ENCODE measurements around the gene PCDHA9. TPM values are rescaled to one million over a fixed set of nuclear protein-coding genes. Genes with fewer than 3 reads are reported as not detected.
"Not testable (repeated sequence)": the region's sequence is repeated elsewhere in the genome, so short reads cannot be mapped to it uniquely, and the experiment has no call there.

Gene PCDHA9
- total and polyA plus RNA-seq, 2 experiments from 2014 or later: 0.57 to 2.5 TPM

- no peaks in the 10 kb centered on the region for H4K20me1 ChIP-seq (ENCODE audit: insufficient read depth, poor library complexity, severe bottlenecking)
- H3K79me2 ChIP-seq: peaks cover under 1% of the 10 kb centered on the region
- peaks cover 5% of the 10 kb centered on the region for H3K36me3 ChIP-seq (replicated peaks; ENCODE audit: insufficient read depth, low read depth)
- H3K4me3 ChIP-seq: no peak overlapping the region
- no peak for DNase-seq (ENCODE audit: low spot score)
- H3K27me3 ChIP-seq: no peaks in the 10 kb centered on the region
- H2AFZ ChIP-seq: no peak overlapping the region
- H3K4me1 ChIP-seq (ENCODE audit: insufficient read depth): no peaks in the 10 kb centered on the region
- TF ChIP-seq EZH2phosphoT487 (IDR thresholded peaks at IDR 0.05; ENCODE audit: low read depth, severe bottlenecking, unreplicated experiment) (no peak), EZH2 (IDR thresholded peaks at IDR 0.05; ENCODE audit: borderline replicate concordance) (no peak), CTCF (IDR thresholded peaks at IDR 0.05; ENCODE audit: poor library complexity) (no peak)
- WGBS (ENCODE audit: low lambda C conversion rate, missing lambda C conversion rate): 99% methylated on average over 35 of the region's 53 CpGs
- no peaks in the 10 kb centered on the region for H3K9me2 ChIP-seq (replicated peaks; ENCODE audit: insufficient read depth)
- H3K4me2 ChIP-seq: no peak overlapping the region
- no peak overlapping the region for H3K27ac ChIP-seq
- H3K9me3 ChIP-seq (ENCODE audit: low read depth): peaks cover 18% of the 10 kb centered on the region
Measured at GRCh38 chr5:140802781-140803271, 45.4 kb upstream of the PCDHA9 start.

- Histone ChIP-seq H3K79me2 (peaks cover 19% of the 10 kb centered on the region), H3K9me2 (replicated peaks; ENCODE audit: insufficient read depth) (no peaks in the 10 kb centered on the region), H4K20me1 (ENCODE audit: insufficient read depth, poor library complexity, severe bottlenecking) (no peaks in the 10 kb centered on the region), H3K4me2 (peak within 1 kb of the TSS; percentile 80), H3K27ac (peak within 1 kb of the TSS; percentile 89), H3K9me3 (ENCODE audit: low read depth) (no peaks in the 10 kb centered on the region), H3K4me3 (peak within 1 kb of the TSS; percentile 83), H2AFZ (peak within 1 kb of the TSS; percentile 92), H3K27me3 (no peaks in the 10 kb centered on the region), H3K36me3 (replicated peaks; ENCODE audit: insufficient read depth, low read depth) (no peaks in the 10 kb centered on the region), H3K4me1 (ENCODE audit: insufficient read depth) (no peaks in the 10 kb centered on the region)
- TF ChIP-seq CTCF (IDR thresholded peaks at IDR 0.05; ENCODE audit: poor library complexity) (peak; percentile 85), EZH2 (IDR thresholded peaks at IDR 0.05; ENCODE audit: borderline replicate concordance) (no peak), EZH2phosphoT487 (IDR thresholded peaks at IDR 0.05; ENCODE audit: low read depth, severe bottlenecking, unreplicated experiment) (no peak)
- WGBS (ENCODE audit: low lambda C conversion rate, missing lambda C conversion rate): 2% methylated on average over 46 of the region's 47 CpGs
- DNase-seq (ENCODE audit: low spot score): peak; percentile 88
Measured at GRCh38 chr5:140806834-140807775, 41.1 kb upstream of the PCDHA9 start, which contains the start of gene PCDHA4. PCDHA4 (plus strand) TSS chr5:140807068.

- not testable (repeated sequence) for H3K36me3 ChIP-seq (replicated peaks; ENCODE audit: insufficient read depth, low read depth); H3K9me3 ChIP-seq (ENCODE audit: low read depth)
- WGBS (ENCODE audit: low lambda C conversion rate, missing lambda C conversion rate): 99% methylated on average over 57 of the region's 62 CpGs
Measured at GRCh38 chr5:140808241-140808888, 39.8 kb upstream of the PCDHA9 start.

GRCh38 chr5:140808889-140809291, 39.3 kb upstream of the PCDHA9 start:
- Histone ChIP-seq H3K4me3 (no peak overlapping the region), H3K36me3 (replicated peaks; ENCODE audit: insufficient read depth, low read depth) (no peaks in the 10 kb centered on the region), H3K9me2 (replicated peaks; ENCODE audit: insufficient read depth) (no peaks in the 10 kb centered on the region), H3K27ac (no peak overlapping the region), H3K79me2 (peaks cover 28% of the 10 kb centered on the region), H4K20me1 (ENCODE audit: insufficient read depth, poor library complexity, severe bottlenecking) (no peaks in the 10 kb centered on the region), H2AFZ (no peak overlapping the region), H3K4me2 (no peak overlapping the region), H3K27me3 (no peaks in the 10 kb centered on the region), H3K4me1 (ENCODE audit: insufficient read depth) (no peaks in the 10 kb centered on the region), H3K9me3 (ENCODE audit: low read depth) (no peaks in the 10 kb centered on the region)
- no peak for DNase-seq (ENCODE audit: low spot score)
- 97% methylated on average over 41 of the region's 43 CpGs for WGBS (ENCODE audit: low lambda C conversion rate, missing lambda C conversion rate)
- TF ChIP-seq EZH2 (IDR thresholded peaks at IDR 0.05; ENCODE audit: borderline replicate concordance): no peak
- no peak for TF ChIP-seq EZH2phosphoT487 (IDR thresholded peaks at IDR 0.05; ENCODE audit: low read depth, severe bottlenecking, unreplicated experiment)
- TF ChIP-seq CTCF (IDR thresholded peaks at IDR 0.05; ENCODE audit: poor library complexity): no peak

More at GRCh38 chr5:140808241-140808888, 39.8 kb upstream of the PCDHA9 start:
- H3K4me3 ChIP-seq; H3K4me1 ChIP-seq (ENCODE audit: insufficient read depth); H3K9me2 ChIP-seq (replicated peaks; ENCODE audit: insufficient read depth); H3K27me3 ChIP-seq; DNase-seq (ENCODE audit: low spot score); H4K20me1 ChIP-seq (ENCODE audit: insufficient read depth, poor library complexity, severe bottlenecking); H2AFZ ChIP-seq; H3K27ac ChIP-seq: not testable (repeated sequence)
- H3K79me2 ChIP-seq: peaks cover 23% of the 10 kb centered on the region
- H3K4me2 ChIP-seq: peak overlapping the region; percentile 80
